Left lung (tissue), 10 donors: Measurements from ENCODE around the gene AFAP1L2. TPM values are rescaled to one million over a fixed set of nuclear protein-coding genes. Genes with fewer than 3 reads are reported as not detected.

Experiments used
- ATAC-seq: fragments of 200-7000 bp; cut with Tn5 transposase; one replicate; pipeline ENCODE4 v1.9.1; 2020; ENCODE audit warnings: moderate library complexity
- DNase-seq, 4 donors: peaks; one replicate each; pipeline ENCODE4 v3.0.0-alpha.2; 2013 to 2020
- H3K27ac ChIP-seq, 2 donors: fragments of 200-600 bp; sonication (generic) in 1 of 2; one replicate each; pipeline versions ENCODE4 v1.5.0 to v1.8.0; 2020 to 2021
- H3K27me3 ChIP-seq, 2 donors: fragments of 200-600 bp; sonication (generic) in 1 of 2; one replicate each; pipeline versions ENCODE4 v1.5.0 to v1.8.0; 2020 to 2021
- H3K36me3 ChIP-seq, 2 donors: fragments of 200-600 bp; sonication (generic) in 1 of 2; one replicate each; pipeline versions ENCODE4 v1.5.0 to v1.8.0; 2020 to 2021
- H3K4me1 ChIP-seq, 2 donors: fragments of 200-600 bp; one replicate each; pipeline ENCODE4 v1.8.0; 2021
- H3K4me3 ChIP-seq, 2 donors: fragments of 200-600 bp; sonication (generic) in 1 of 2; one replicate each; pipeline versions ENCODE4 v1.5.0 to v1.8.0; 2020 to 2021; ENCODE audit warnings: mild to moderate bottlenecking in 1 of 2
- H3K9me3 ChIP-seq, 2 donors: fragments of 200-600 bp; sonication (generic) in 1 of 2; one replicate each; pipeline versions ENCODE4 v1.5.0 to v1.8.0; 2020 to 2021
- intact Hi-C, 2 donors: fragments of 100-400 bp; cut with DNase I; formaldehyde crosslinking; loops; one replicate each; pipeline versions ENCODE4 v1.11.2 to v1.14.2; 2022
- polyA plus RNA-seq, 6 donors: library from polyadenylated mRNA; unstranded; fragments of 120-200 nt; gene quantifications; one replicate each; pipeline ENCODE4 v1.2.1, GENCODE V29; 2013; ENCODE audit not compliant: insufficient read length in 6 of 6
- total RNA-seq, 2 donors: library from RNA; stranded (reverse); fragmentation: NEBNext Ultra II Directional; extraction: Animal tissue kit (Norgen Biotek cat#: 25700); gene quantifications; one replicate each; pipeline ENCODE4 v1.2.1, GENCODE V29; 2021
- TF ChIP-seq, protein P1 (sequence below), 2 donors: fragments of 200-600 bp; sonication (generic) in 1 of 2; IDR thresholded peaks; one replicate each; pipeline versions ENCODE4 v1.5.0 to v1.8.0; 2021; ENCODE audit warnings: antibody characterized with exemption in 2 of 2
- donor health status: DM: no; HTN: yes; CAD: no.
- donor health status: DM: no; HTN: no; CAD: no.

The AFAP1L2 gene
- total and polyA plus RNA-seq, 8 donors = 6.4 to 43.3 (median 33.2) TPM

DNA sequence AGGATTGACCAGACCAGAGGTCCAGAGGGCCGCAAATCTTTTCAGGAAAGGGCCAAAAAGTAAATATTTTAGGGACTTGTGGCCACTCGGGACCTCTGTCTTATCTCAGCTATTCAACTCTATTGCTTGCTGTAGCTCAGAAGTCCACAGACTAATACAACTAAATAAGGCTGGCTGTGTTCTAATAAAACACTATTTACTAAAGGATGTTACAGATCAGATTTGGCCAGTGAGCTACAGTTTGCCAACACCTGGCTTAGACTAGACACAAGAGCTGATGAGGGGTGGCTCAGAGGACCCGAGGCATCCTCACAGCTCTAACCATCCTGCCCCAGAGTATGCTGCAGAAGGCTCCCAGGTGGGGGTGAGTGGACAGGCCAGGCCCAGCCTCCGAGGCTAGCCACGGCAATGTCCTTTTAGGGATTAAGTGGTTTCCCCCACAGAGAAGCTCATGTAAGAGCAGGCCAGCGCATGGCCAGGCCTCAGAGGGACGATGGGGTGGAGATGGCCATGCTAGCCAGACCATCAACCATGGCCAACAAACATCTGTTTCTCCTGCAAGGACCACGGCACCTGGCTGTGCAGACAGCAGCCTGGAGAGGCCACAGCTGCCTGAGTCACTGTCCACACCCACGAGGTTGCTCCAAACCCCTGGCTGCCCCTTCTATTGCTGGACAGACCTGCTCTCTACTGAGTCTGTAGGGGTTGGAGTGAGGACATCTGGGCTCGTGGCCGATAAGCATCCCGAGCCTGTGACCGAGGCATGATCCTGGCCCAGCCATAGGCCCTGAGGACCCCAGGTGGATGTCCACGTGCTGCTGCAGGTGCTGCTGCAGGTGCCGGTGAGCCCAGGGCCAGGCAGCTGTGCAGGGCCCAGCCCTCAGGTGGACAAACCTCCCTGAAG is 76.5 kb downstream of the AFAP1L2 start:
- no peak overlapping the region for H3K4me3 ChIP-seq
- ATAC-seq (no peak), DNase-seq (peak in 1 of 4 donors; percentile 55)
- H3K9me3 ChIP-seq = no peaks in the 10 kb centered on the region
- TF ChIP-seq, protein P1, sequence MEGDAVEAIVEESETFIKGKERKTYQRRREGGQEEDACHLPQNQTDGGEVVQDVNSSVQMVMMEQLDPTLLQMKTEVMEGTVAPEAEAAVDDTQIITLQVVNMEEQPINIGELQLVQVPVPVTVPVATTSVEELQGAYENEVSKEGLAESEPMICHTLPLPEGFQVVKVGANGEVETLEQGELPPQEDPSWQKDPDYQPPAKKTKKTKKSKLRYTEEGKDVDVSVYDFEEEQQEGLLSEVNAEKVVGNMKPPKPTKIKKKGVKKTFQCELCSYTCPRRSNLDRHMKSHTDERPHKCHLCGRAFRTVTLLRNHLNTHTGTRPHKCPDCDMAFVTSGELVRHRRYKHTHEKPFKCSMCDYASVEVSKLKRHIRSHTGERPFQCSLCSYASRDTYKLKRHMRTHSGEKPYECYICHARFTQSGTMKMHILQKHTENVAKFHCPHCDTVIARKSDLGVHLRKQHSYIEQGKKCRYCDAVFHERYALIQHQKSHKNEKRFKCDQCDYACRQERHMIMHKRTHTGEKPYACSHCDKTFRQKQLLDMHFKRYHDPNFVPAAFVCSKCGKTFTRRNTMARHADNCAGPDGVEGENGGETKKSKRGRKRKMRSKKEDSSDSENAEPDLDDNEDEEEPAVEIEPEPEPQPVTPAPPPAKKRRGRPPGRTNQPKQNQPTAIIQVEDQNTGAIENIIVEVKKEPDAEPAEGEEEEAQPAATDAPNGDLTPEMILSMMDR (IDR thresholded peaks at IDR 0.05) = no peak
- no peak overlapping the region for H3K27ac ChIP-seq
- intact Hi-C loops = no loop called here
- no peaks in the 10 kb centered on the region for H3K27me3 ChIP-seq
- H3K36me3 ChIP-seq = no peaks in the 10 kb centered on the region
- no peaks in the 10 kb centered on the region for H3K4me1 ChIP-seq

DNA sequence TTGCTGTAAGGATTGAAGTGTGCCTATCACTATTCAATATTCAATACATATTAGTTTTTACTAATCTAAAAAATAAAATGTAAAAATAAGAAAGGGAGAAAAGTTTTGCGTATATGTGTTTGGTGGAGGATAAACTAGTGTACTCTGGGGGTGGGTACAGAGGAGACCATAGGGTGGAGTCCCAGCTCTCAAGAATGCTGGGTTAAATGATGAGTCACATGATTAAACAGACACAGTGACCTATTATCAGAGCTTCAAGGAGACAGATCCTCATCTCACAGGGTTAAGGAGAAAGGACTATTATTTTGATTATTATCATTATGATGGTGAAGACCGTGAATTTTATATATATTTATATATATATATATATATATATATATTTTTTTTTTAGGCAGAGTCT is 77.5 kb downstream of the AFAP1L2 start:
- intact Hi-C loops = no loop called here
- DNase-seq = no peak

DNA sequence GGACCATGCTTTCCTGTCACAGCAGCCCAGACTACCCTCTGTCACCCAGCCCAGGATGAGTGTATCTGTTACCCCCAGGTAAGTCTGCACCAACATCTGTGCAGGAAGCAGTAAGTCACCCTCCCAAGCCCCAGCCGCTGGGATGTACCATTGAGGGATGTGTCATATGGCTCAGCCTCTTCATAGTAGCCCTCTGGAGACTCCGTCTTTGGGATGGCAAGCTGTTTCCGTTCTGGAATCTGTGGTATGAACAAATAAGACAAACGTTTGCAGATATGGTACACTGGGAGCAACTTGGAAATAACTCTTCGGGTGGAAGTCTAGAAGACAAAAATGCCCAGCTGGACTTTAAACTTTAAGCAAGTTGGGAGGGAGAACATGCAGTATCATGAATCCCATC is 81.3 kb downstream of the AFAP1L2 start:
- Histone ChIP-seq H3K4me1 (no peaks in the 10 kb centered on the region), H3K4me3 (no peak overlapping the region), H3K27ac (no peak overlapping the region), H3K27me3 (no peaks in the 10 kb centered on the region), H3K9me3 (no peaks in the 10 kb centered on the region), H3K36me3 (no peaks in the 10 kb centered on the region)
- TF ChIP-seq, protein P1 (IDR thresholded peaks at IDR 0.05) = no peak
- DNase-seq (no peak), ATAC-seq (no peak)
- intact Hi-C loops = no loop called here

More for the DNA sequence above, 77.5 kb downstream of the AFAP1L2 start:
- Histone ChIP-seq H3K4me1 (no peaks in the 10 kb centered on the region), H3K27me3 (no peaks in the 10 kb centered on the region), H3K9me3 (no peaks in the 10 kb centered on the region), H3K27ac (no peak overlapping the region), H3K36me3 (no peaks in the 10 kb centered on the region), H3K4me3 (no peak overlapping the region)
- no peak for ATAC-seq
- TF ChIP-seq, protein P1 (IDR thresholded peaks at IDR 0.05) = no peak

DNA sequence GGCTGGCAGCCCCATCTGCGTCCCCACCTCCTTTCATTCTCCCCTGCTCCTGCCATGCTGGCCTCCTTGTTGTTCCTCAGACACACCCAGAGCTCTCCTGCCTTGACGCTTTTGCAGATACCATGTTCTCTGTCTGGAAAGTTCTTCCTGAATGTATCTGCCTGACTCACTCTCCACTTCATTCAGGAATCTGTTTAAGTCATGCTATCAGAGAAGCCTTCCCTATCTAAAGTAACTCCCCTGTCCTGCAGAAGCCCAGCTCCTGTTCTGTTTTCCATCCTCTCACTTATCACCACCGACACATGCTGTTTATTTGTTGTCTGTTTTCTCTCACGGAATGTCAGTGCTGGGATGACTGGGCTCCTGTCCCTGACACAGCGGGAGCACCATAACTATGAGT is 82.0 kb downstream of the AFAP1L2 start:
- DNase-seq = no peak
- H3K4me3 ChIP-seq = no peak overlapping the region
- TF ChIP-seq, protein P1 (IDR thresholded peaks at IDR 0.05) = no peak
- no peak for ATAC-seq
- no peaks in the 10 kb centered on the region for H3K4me1 ChIP-seq
- H3K36me3 ChIP-seq = no peaks in the 10 kb centered on the region
- H3K9me3 ChIP-seq = no peaks in the 10 kb centered on the region
- intact Hi-C loops = no loop called here
- H3K27ac ChIP-seq = no peak overlapping the region
- no peaks in the 10 kb centered on the region for H3K27me3 ChIP-seq

DNA sequence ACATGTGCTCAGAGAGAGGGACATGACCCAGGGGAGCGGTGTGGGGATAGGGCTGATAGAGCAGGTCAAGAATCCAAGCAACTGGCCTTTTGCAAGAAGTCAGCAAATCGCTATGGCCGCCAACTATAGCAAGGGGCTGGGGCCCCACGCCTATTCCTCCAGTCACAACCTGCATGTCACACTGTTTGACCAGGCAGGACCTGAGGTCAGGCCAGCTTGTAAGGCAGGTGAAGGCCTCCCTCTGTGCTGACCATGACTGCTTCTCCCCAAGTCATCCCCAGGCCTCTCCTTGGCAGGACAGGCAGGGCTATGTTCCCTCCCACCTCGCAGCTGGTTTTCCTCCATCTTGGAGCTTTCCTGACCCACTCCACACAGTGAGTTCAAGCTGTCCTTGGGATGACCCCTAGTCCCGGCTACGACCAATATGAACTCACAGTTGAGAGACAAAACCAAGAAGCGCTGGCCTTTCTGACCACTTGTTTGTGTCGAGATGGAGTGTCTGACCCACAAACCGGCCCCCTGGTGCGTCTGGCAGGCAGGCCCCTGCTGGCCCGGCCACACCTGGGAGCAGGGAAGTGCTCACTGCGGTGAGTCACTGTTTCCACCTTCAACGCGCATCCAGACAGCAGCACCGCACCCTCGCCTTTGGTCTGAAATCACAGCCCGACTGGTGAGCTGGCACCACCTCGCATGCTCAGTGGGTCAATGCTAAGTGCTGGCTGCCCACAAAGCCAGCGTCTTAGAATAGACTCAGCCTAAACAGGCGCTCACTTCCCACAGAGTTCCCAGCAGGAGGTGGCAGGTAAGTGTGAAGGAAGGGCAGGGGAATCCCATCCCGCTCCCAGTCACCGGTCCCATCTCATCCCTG is 83.8 kb downstream of the AFAP1L2 start:
- H3K4me1 ChIP-seq = no peaks in the 10 kb centered on the region
- no peaks in the 10 kb centered on the region for H3K27me3 ChIP-seq
- no peak overlapping the region for H3K4me3 ChIP-seq
- intact Hi-C loops = no loop called here
- TF ChIP-seq, protein P1 (IDR thresholded peaks at IDR 0.05) = no peak
- no peaks in the 10 kb centered on the region for H3K36me3 ChIP-seq
- no peaks in the 10 kb centered on the region for H3K9me3 ChIP-seq
- DNase-seq (no peak), ATAC-seq (no peak)
- no peak overlapping the region for H3K27ac ChIP-seq
